Aorta (tissue), 5 donors: ENCODE results near the gene ERGIC1. TPM values are rescaled to one million over a fixed set of nuclear protein-coding genes. Genes with fewer than 3 reads are reported as not detected.

ENCODE experiments used
- ATAC-seq: fragments of 200-7000 bp; cut with Tn5 transposase; one replicate; pipeline ENCODE4 v1.9.1; 2022; ENCODE audit warnings: moderate library complexity; ENCODE audit not compliant: low FRiP score
- DNase-seq, 2 donors: peaks; one replicate each; pipeline ENCODE4 v3.0.0-alpha.2; 2020
- H3K27ac ChIP-seq, 2 donors: one replicate each; pipeline ENCODE4 v1.5.1; 2013; ENCODE audit warnings: low read length in 2 of 2, mild to moderate bottlenecking in 2 of 2, moderate library complexity in 2 of 2, control low read depth in 1 of 2, inconsistent platforms in 1 of 2, low read depth in 1 of 2
- H3K27me3 ChIP-seq, 2 donors: one replicate each; pipeline ENCODE4 v1.6.1; 2013; ENCODE audit warnings: control low read depth in 1 of 2, low read length in 1 of 2, mild to moderate bottlenecking in 1 of 2, moderate library complexity in 1 of 2; ENCODE audit not compliant: insufficient read depth in 2 of 2, control insufficient read depth in 1 of 2
- H3K36me3 ChIP-seq, 2 donors: one replicate each; pipeline ENCODE4 v1.6.1; 2013; ENCODE audit warnings: control low read depth in 1 of 2, low read length in 1 of 2, mild to moderate bottlenecking in 1 of 2; ENCODE audit not compliant: insufficient read depth in 2 of 2, control insufficient read depth in 1 of 2
- H3K4me1 ChIP-seq, 2 donors: one replicate each; pipeline ENCODE4 v1.6.1; 2013; ENCODE audit warnings: low read length in 2 of 2, control low read depth in 1 of 2, mild to moderate bottlenecking in 1 of 2, moderate library complexity in 1 of 2; ENCODE audit not compliant: insufficient read depth in 2 of 2, control insufficient read depth in 1 of 2
- H3K4me3 ChIP-seq, 2 donors: one replicate each; pipeline ENCODE4 v1.5.1; 2013; ENCODE audit warnings: low read length in 2 of 2, control low read depth in 1 of 2, mild to moderate bottlenecking in 1 of 2
- H3K9me3 ChIP-seq: one replicate; pipeline ENCODE4 v1.6.1; 2013; ENCODE audit warnings: mild to moderate bottlenecking, low read length; ENCODE audit not compliant: control insufficient read depth
- WGBS, 2 donors: extraction: QIAGEN DNeasy Blood & Tissue Kit; methylation state at CpG; one replicate each; pipeline ENCODE4 v1.1.7; 2013; 5-methylcytosine and 5-hydroxymethylcytosine counted together
- intact Hi-C, 2 donors: fragments of 100-400 bp; cut with DNase I; formaldehyde crosslinking; loops; one replicate each; pipeline versions ENCODE4 v1.14.2 to v1.15.0; 2022
- polyA plus RNA-seq, 2 donors: library from polyadenylated mRNA; stranded (reverse); fragments of 200-250 nt; gene quantifications; one replicate each; pipeline ENCODE4 v1.2.3, GENCODE V29; 2013
- total RNA-seq, 2 donors: library from RNA; stranded (reverse); fragmentation: NEBNext Ultra II Directional; extraction: Animal tissue kit (Norgen Biotek cat#: 25700); gene quantifications; one replicate each; pipeline ENCODE4 v1.2.1, GENCODE V29; 2021
- donor health status: healthy with polysubstance abuse.
- donor health status: Bipolar disorder and iron deficiency.
- donor health status: DM: no; HTN: no; CAD: no.
- donor health status: DM: no; HTN: no; CAD: no.
- donor health status: DM: yes; HTN: yes; CAD: no.

ERGIC1 gene
- total and polyA plus RNA-seq, 4 donors, result 122 to 170 (median 130) TPM

DNA sequence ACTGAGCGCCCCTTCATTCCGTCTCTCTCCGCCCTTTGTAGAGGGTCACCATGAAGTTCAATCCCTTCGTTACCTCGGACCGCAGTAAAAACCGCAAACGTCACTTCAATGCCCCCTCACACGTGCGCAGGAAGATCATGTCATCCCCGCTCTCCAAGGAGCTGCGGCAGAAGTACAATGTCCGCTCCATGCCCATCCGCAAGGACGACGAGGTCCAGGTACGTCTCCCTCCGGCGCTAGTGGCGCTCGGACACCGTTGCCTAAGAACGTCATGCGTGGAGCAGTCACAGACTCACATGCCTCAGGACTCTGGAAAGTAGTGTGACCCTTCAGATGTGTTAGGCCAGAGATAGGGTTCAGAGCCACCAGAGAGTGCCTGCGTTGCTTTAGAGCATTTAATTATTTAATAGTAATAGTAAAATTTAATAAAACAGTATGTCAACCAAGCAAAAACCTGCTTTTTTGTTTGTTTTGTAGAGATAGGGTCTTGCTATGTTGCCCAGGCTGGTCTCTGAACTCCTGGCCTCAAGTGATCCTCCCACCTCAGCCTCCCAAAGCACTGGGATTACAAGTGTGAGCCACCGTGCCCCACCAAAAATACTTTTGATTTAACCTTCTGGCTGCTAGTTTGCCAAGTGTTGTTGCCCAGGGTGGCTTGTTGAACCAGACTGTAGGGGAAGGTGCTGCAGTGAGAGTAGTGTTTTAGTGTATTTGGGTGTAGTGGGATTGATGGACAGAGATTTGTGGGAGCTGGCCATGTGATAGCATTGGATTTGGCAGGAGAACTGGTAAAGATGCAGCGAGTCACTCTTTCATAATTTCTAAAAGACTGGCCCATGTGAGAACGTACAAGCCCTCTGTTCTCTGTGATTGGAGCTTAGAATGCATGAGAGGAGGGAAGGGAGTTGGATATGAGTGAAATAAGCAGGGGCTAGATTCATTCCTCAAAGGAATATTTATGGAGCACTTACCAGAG, 126.1 kb downstream of the ERGIC1 start:
- intact Hi-C loops, result loop anchor here in 1 of 2 donors (5.0 to 10.0 kb wide), 2 partner anchors 248 to 505 kb away; partner anchors contain the start of gene SH3PXD2B
- ATAC-seq, result no peak
- no peaks in the 10 kb centered on the region for H3K4me1 ChIP-seq

DNA sequence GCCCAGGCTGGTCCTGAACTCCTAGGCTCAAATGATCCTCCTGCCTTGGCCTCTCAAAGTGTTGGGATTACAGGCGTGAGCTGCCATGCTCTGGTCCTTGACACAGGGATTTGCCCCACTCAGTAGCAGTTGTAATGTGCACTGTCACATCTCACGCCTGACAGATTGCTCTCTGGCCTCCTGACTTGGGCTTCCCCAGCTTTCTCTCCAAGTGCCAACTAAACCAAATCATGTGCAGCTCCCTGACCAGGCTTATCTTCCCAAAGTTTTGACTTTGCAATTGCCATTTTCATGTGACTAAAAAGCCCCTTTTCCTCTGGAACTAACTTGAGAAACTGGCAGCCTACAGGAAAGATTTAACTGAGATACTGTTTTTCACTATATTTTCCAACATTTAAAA, 135.9 kb downstream of the ERGIC1 start:
- 69 to 84% methylated on average over 2 of the region's 2 CpGs for whole genome bisulfite sequencing, 2 donors
- ATAC-seq, result no peak

More for the DNA sequence above, 126.1 kb downstream of the ERGIC1 start:
- H3K9me3 ChIP-seq, result no peaks in the 10 kb centered on the region
- 12 to 13% methylated on average over 27 to 28 of the region's 28 CpGs for WGBS, 2 donors
- peak overlapping the region in 1 of 2 donors; percentile 34 for H3K27ac ChIP-seq
- H3K36me3 ChIP-seq, result no peaks in the 10 kb centered on the region
- no peak for DNase-seq
- peak overlapping the region; percentile 55 to 85 for H3K4me3 ChIP-seq
- no peaks in the 10 kb centered on the region for H3K27me3 ChIP-seq

DNA sequence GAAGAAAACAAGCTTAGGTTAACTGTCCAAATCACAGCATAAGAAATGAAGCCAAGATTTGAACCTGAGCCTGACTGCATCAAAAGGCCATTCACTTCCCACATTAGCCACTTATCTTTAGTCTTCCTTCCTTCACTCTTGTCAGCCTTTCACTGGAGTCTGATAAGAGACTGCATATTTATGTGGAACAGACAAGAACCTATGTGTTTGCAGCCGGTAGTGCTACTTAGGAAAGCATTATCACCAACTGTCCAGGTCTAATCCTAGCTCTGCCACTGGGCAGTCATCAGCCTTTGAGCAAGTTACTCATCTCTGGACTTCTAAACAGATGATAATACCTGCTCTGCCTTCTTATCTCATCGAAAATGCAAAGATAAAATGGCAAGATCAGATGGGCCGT, 137.4 kb downstream of the ERGIC1 start:
- Histone ChIP-seq H3K4me1 (no peaks in the 10 kb centered on the region), H3K4me3 (no peak overlapping the region), H3K27me3 (no peaks in the 10 kb centered on the region), H3K27ac (no peak overlapping the region), H3K36me3 (peaks cover 0 to 3% of the 10 kb centered on the region in 2 donors), H3K9me3 (no peaks in the 10 kb centered on the region)
- 88 to 89% methylated on average over 3 of the region's 3 CpGs for WGBS, 2 donors
- ATAC-seq, result no peak
- DNase-seq, result no peak
- intact Hi-C loops, result no loop called here

More for the DNA sequence above, 135.9 kb downstream of the ERGIC1 start:
- Histone ChIP-seq H3K27me3 (no peaks in the 10 kb centered on the region), H3K4me3 (no peak overlapping the region), H3K27ac (no peak overlapping the region), H3K9me3 (no peaks in the 10 kb centered on the region), H3K4me1 (no peaks in the 10 kb centered on the region), H3K36me3 (peaks cover 3 to 5% of the 10 kb centered on the region in 2 donors)
- intact Hi-C loops, result no loop called here
- no peak for DNase-seq

DNA sequence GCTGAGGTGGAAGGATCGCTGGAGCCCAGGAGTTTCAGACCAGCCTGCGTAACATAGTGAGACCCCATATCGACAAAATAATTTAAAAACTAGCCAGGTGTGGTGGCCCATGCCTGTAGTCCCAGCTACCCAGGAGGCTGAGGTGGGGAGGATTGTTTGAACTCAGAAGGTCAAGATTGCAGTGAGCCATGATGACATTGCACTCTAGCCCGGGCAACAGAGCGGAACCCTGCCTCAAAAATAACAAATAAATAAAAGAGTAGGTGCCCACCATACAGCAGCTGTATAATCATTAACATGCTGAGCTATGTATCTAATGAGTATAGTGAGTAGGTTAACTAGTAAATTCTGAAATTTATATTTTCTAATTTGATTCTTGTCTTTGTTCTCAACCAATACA, 138.5 kb downstream of the ERGIC1 start:
- intact Hi-C loops, result no loop called here
- Histone ChIP-seq H3K9me3 (no peaks in the 10 kb centered on the region), H3K4me1 (no peaks in the 10 kb centered on the region), H3K4me3 (no peak overlapping the region), H3K27me3 (no peaks in the 10 kb centered on the region), H3K36me3 (peaks cover 0 to 3% of the 10 kb centered on the region in 2 donors), H3K27ac (no peak overlapping the region)
- WGBS, 2 donors, result 65 to 80% methylated on average over 5 of the region's 5 CpGs
- no peak for DNase-seq
- no peak for ATAC-seq

DNA sequence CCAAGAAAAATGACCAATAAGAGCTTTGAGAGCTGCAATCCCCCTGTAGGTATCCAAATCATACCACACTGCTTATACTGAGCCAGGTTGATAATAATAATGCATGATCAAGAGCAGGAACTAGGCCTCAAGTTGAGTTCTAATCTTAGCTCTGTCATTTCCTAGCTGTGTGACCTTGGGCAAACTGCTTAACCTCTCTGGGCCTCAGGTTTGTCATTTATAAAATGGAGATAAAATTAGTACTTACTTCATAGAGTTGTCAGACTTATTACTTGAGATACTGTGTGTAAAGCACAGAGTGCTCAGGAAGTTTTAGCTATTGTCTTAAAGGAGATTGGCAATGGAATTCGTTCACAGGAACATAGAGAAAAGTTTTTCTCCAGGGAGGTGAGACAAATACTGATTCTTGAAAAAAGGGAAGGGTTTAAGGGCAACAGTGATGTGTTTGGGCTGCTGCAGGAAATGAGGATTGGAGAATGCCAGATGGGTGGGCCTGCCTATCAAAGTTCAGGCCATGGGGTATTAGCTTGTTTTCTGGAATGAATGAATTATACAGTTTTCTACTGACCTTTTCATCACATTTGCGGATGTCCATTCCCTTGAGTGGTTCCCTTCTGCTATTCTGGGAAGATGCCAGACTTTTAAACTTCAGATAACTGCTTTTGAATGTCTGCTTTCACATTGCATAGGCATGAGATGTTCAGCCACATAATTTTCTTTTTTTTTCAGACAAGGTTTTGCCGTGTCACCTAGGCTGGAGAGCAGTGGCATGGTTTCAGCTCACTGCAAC, 139.3 kb downstream of the ERGIC1 start:
- DNase-seq (no peak), ATAC-seq (no peak)
- peaks cover 0 to 3% of the 10 kb centered on the region in 2 donors for H3K36me3 ChIP-seq
- H3K4me1 ChIP-seq, result no peaks in the 10 kb centered on the region
- intact Hi-C loops, result no loop called here
- no peaks in the 10 kb centered on the region for H3K9me3 ChIP-seq
- no peak overlapping the region for H3K27ac ChIP-seq
- no peaks in the 10 kb centered on the region for H3K27me3 ChIP-seq
- H3K4me3 ChIP-seq, result no peak overlapping the region
- 21 to 25% methylated on average over 3 of the region's 3 CpGs for WGBS, 2 donors

DNA sequence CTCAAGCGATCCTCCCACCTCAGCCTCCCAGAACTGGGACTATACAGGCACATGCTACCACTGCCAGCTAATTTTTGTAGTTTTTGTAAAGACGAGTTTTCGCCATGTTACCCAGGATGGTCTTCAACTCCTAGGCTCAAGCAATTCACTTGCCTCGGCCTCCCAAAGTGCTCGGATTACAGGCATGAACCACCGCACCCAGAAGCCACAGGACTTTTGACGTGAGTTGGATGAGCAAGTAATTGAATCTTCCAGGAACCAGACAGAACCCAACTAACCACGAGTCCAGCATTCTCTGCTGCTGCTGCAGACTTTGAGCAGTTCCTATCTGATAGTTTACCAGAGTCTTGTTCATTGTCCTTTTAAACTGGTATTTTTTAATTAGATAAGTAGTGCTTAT, 139.9 kb downstream of the ERGIC1 start:
- Histone ChIP-seq H3K27me3 (no peaks in the 10 kb centered on the region), H3K4me1 (no peaks in the 10 kb centered on the region), H3K4me3 (no peak overlapping the region), H3K9me3 (no peaks in the 10 kb centered on the region), H3K27ac (no peak overlapping the region), H3K36me3 (peaks cover 0 to 3% of the 10 kb centered on the region in 2 donors)
- intact Hi-C loops, result no loop called here
- DNase-seq (no peak), ATAC-seq (no peak)
- WGBS, 2 donors, result 83 to 86% methylated on average over 8 of the region's 8 CpGs

DNA sequence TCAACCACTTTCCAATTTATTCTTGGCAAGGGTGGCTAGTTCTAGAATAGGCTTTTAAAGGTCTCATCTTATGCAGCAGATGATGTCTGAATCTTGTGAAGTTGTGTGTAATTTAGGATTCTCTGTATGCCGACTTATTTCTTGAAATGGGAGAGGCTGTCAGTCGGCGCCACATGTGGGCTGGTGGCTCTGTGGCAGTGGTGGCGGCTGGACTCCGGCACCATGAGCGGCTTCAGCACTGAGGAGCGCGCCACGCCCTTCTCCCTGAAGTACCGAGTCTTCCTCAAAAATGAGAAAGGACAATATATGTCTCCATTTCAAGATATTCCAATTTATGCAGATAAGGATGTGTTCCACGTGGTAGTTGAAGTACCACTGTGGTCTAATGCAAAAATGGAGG, 141.2 kb downstream of the ERGIC1 start:
- no peak for DNase-seq
- ATAC-seq, result no peak
- Histone ChIP-seq H3K36me3 (no peaks in the 10 kb centered on the region), H3K27ac (no peak overlapping the region), H3K4me1 (no peaks in the 10 kb centered on the region), H3K4me3 (no peak overlapping the region), H3K27me3 (no peaks in the 10 kb centered on the region), H3K9me3 (no peaks in the 10 kb centered on the region)
- WGBS, 2 donors, result 87 to 90% methylated on average over 11 of the region's 11 CpGs
- intact Hi-C loops, result no loop called here

DNA sequence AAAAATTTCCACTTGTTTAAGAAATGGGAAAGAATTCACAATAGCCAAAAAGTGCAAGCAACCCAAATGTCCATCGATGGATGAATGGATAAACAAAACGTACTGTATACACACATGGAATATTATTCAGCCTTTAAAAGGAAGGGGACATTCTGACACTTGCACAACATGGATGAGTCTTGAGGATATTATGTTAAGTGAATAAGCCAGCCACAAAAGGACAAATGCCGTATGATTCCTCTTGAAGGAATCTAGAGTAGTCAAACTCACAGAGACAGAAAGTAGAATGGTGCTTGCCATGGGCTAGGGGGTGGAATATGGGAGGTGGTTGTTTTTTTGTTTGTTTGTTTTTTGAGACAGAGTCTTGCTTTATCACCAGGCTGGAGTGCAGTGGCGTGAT, 145.7 kb downstream of the ERGIC1 start:
- no peak for ATAC-seq
- 82 to 84% methylated on average over 4 of the region's 4 CpGs for WGBS, 2 donors
- intact Hi-C loops, result loop anchor here (5.0 to 10.0 kb wide), 5 partner anchors 78 to 305 kb away; partner anchors contain the start of genes BNIP1 (in 2 of the 2) and CREBRF (in 1 of the 2)

More for the DNA sequence above, 145.7 kb downstream of the ERGIC1 start:
- DNase-seq, result no peak
- H3K27ac ChIP-seq, result no peak overlapping the region
- H3K4me1 ChIP-seq, result no peaks in the 10 kb centered on the region
- H3K36me3 ChIP-seq, result no peaks in the 10 kb centered on the region
- no peak overlapping the region for H3K4me3 ChIP-seq
- no peaks in the 10 kb centered on the region for H3K27me3 ChIP-seq
- H3K9me3 ChIP-seq, result no peaks in the 10 kb centered on the region
